Measurements from ENCODE around the gene GUCY1A1. TPM values are rescaled to one million over a fixed set of nuclear protein-coding genes. Genes with fewer than 3 reads are reported as not detected.

GUCY1A1 gene
- total RNA-seq, 1 donor from 2014 or later: 1.0 TPM

- H3K4me1 Mint-ChIP-seq (ENCODE audit: low read depth, unreplicated experiment): peaks cover 23% of the 10 kb centered on the region
- Histone ChIP-seq H3K4me3 (ENCODE audit: insufficient read depth, low read depth, low read length) (no peak overlapping the region), H3K27ac (ENCODE audit: low read depth, low read length) (no peak overlapping the region), H2AFZ (ENCODE audit: low read depth, low read length) (no peak overlapping the region), H4K20me1 (ENCODE audit: insufficient read depth, low read length) (no peaks in the 10 kb centered on the region), H3K36me3 (ENCODE audit: insufficient read depth, low read length) (no peaks in the 10 kb centered on the region), H3K9ac (ENCODE audit: low read length) (no peak overlapping the region), H3K9me3 (ENCODE audit: insufficient read depth, low read depth, low read length) (no peaks in the 10 kb centered on the region), H3K27me3 (ENCODE audit: insufficient read depth, low read length) (no peaks in the 10 kb centered on the region), H3K4me1 (ENCODE audit: insufficient read depth, low read length) (no peaks in the 10 kb centered on the region), H3K79me2 (ENCODE audit: insufficient read depth, low read length) (no peaks in the 10 kb centered on the region), H3K4me2 (ENCODE audit: low read length) (no peak overlapping the region)
- TF ChIP-seq EZH2 (IDR thresholded peaks at IDR 0.05; ENCODE audit: insufficient read depth, low read length): no peak
- TF ChIP-seq, protein P1, sequence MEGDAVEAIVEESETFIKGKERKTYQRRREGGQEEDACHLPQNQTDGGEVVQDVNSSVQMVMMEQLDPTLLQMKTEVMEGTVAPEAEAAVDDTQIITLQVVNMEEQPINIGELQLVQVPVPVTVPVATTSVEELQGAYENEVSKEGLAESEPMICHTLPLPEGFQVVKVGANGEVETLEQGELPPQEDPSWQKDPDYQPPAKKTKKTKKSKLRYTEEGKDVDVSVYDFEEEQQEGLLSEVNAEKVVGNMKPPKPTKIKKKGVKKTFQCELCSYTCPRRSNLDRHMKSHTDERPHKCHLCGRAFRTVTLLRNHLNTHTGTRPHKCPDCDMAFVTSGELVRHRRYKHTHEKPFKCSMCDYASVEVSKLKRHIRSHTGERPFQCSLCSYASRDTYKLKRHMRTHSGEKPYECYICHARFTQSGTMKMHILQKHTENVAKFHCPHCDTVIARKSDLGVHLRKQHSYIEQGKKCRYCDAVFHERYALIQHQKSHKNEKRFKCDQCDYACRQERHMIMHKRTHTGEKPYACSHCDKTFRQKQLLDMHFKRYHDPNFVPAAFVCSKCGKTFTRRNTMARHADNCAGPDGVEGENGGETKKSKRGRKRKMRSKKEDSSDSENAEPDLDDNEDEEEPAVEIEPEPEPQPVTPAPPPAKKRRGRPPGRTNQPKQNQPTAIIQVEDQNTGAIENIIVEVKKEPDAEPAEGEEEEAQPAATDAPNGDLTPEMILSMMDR (IDR thresholded peaks at IDR 0.05; ENCODE audit: insufficient read depth, low read depth, low read length): no peak
- no peak overlapping the region for H3K4me3 Mint-ChIP-seq (ENCODE audit: unreplicated experiment)
- DNase-seq (ENCODE audit: low read depth) (no peak), FAIRE-seq (no peak)
- H3K27me3 Mint-ChIP-seq (ENCODE audit: low read depth, unreplicated experiment): no peaks in the 10 kb centered on the region
- H3K36me3 Mint-ChIP-seq (ENCODE audit: low read depth, unreplicated experiment): no peaks in the 10 kb centered on the region
- H3K9me3 Mint-ChIP-seq (ENCODE audit: unreplicated experiment): no peaks in the 10 kb centered on the region
- no peak overlapping the region for H3K27ac Mint-ChIP-seq (ENCODE audit: unreplicated experiment)
Measured at GRCh38 chr4:155626561-155626960, 40.1 kb upstream of the GUCY1A1 start.

GRCh38 chr4:155629183-155629825 is 37.3 kb upstream of the GUCY1A1 start:
- Mint-ChIP-seq H3K9me3 (ENCODE audit: unreplicated experiment) (no peaks in the 10 kb centered on the region), H3K4me1 (ENCODE audit: low read depth, unreplicated experiment) (peaks cover 17% of the 10 kb centered on the region), H3K27ac (ENCODE audit: unreplicated experiment) (peak overlapping the region; percentile 67), H3K36me3 (ENCODE audit: low read depth, unreplicated experiment) (no peaks in the 10 kb centered on the region), H3K27me3 (ENCODE audit: low read depth, unreplicated experiment) (no peaks in the 10 kb centered on the region), H3K4me3 (ENCODE audit: unreplicated experiment) (no peak overlapping the region)
- DNase-seq (ENCODE audit: low read depth) (peak; percentile 72), FAIRE-seq (peak; percentile 37)
- Histone ChIP-seq H3K4me2 (ENCODE audit: low read length) (peak overlapping the region; percentile 46), H3K27ac (ENCODE audit: low read depth, low read length) (peak overlapping the region; percentile 4), H3K79me2 (ENCODE audit: insufficient read depth, low read length) (no peaks in the 10 kb centered on the region), H3K9ac (ENCODE audit: low read length) (no peak overlapping the region), H2AFZ (ENCODE audit: low read depth, low read length) (peak overlapping the region; percentile 10), H3K4me3 (ENCODE audit: insufficient read depth, low read depth, low read length) (no peak overlapping the region), H3K27me3 (ENCODE audit: insufficient read depth, low read length) (no peaks in the 10 kb centered on the region), H3K36me3 (ENCODE audit: insufficient read depth, low read length) (no peaks in the 10 kb centered on the region), H3K4me1 (ENCODE audit: insufficient read depth, low read length) (no peaks in the 10 kb centered on the region), H3K9me3 (ENCODE audit: insufficient read depth, low read depth, low read length) (no peaks in the 10 kb centered on the region), H4K20me1 (ENCODE audit: insufficient read depth, low read length) (no peaks in the 10 kb centered on the region)
- TF ChIP-seq EZH2 (IDR thresholded peaks at IDR 0.05; ENCODE audit: insufficient read depth, low read length): no peak
- TF ChIP-seq, protein P1 (IDR thresholded peaks at IDR 0.05; ENCODE audit: insufficient read depth, low read depth, low read length): no peak

DNA sequence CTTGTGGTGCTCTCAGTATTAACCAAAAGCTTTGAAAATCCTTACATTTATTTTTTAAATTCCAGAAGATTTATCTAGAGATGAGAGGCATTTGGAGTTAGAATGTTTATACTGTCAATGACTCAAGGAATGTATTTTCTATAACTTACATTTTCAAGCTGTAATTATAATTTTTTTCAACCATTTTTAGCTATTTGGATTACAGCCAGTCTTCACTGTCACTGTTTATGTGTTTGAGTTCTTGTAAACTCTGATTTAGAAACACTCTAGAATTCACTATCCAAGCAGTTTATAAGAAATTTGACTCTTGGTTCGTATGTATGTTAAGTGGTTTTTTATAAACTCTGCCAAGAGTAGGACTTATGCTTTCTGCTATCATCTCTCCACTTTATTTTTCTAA is 36.7 kb upstream of the GUCY1A1 start:
- Histone ChIP-seq H3K9me3 (ENCODE audit: insufficient read depth, low read depth, low read length) (no peaks in the 10 kb centered on the region), H4K20me1 (ENCODE audit: insufficient read depth, low read length) (no peaks in the 10 kb centered on the region), H3K27me3 (ENCODE audit: insufficient read depth, low read length) (no peaks in the 10 kb centered on the region), H3K9ac (ENCODE audit: low read length) (no peak overlapping the region), H3K4me1 (ENCODE audit: insufficient read depth, low read length) (no peaks in the 10 kb centered on the region), H2AFZ (ENCODE audit: low read depth, low read length) (no peak overlapping the region), H3K36me3 (ENCODE audit: insufficient read depth, low read length) (no peaks in the 10 kb centered on the region), H3K4me2 (ENCODE audit: low read length) (no peak overlapping the region), H3K27ac (ENCODE audit: low read depth, low read length) (no peak overlapping the region), H3K79me2 (ENCODE audit: insufficient read depth, low read length) (no peaks in the 10 kb centered on the region), H3K4me3 (ENCODE audit: insufficient read depth, low read depth, low read length) (no peak overlapping the region)
- no peaks in the 10 kb centered on the region for H3K27me3 Mint-ChIP-seq (ENCODE audit: low read depth, unreplicated experiment)
- H3K4me3 Mint-ChIP-seq (ENCODE audit: unreplicated experiment): no peak overlapping the region
- TF ChIP-seq, protein P1 (IDR thresholded peaks at IDR 0.05; ENCODE audit: insufficient read depth, low read depth, low read length): no peak
- TF ChIP-seq EZH2 (IDR thresholded peaks at IDR 0.05; ENCODE audit: insufficient read depth, low read length): no peak
- H3K36me3 Mint-ChIP-seq (ENCODE audit: low read depth, unreplicated experiment): no peaks in the 10 kb centered on the region
- H3K9me3 Mint-ChIP-seq (ENCODE audit: unreplicated experiment): no peaks in the 10 kb centered on the region
- no peak overlapping the region for H3K27ac Mint-ChIP-seq (ENCODE audit: unreplicated experiment)
- DNase-seq (ENCODE audit: low read depth): no peak
- peaks cover 17% of the 10 kb centered on the region for H3K4me1 Mint-ChIP-seq (ENCODE audit: low read depth, unreplicated experiment)
- FAIRE-seq: peak; percentile 34
